Ishikawa (cell line): ENCODE results near the gene CPA3.

Source experiments
- CEBPB ChIP-seq: IDR thresholded peaks from 2 replicates; pipeline ENCODE4 v1.6.1; 2012
- EGR1 ChIP-seq: IDR thresholded peaks from 2 replicates; pipeline ENCODE4 v1.6.1; 2012
- EP300 ChIP-seq: IDR thresholded peaks from 2 replicates; pipeline ENCODE4 v1.6.1; 2012; ENCODE audit warnings: borderline replicate concordance
- FOXM1 ChIP-seq: IDR thresholded peaks from 2 replicates; pipeline ENCODE4 v1.6.1; 2012; ENCODE audit warnings: low read depth, borderline replicate concordance
- RAD21 ChIP-seq: IDR thresholded peaks from 2 replicates; pipeline ENCODE4 v1.6.1; 2012; ENCODE audit warnings: low read depth
- REST ChIP-seq: IDR thresholded peaks from 2 replicates; pipeline ENCODE4 v1.6.1; 2012; ENCODE audit warnings: low read depth, mild to moderate bottlenecking
- TAF1 ChIP-seq: IDR thresholded peaks from 2 replicates; pipeline ENCODE4 v1.6.1; 2012; ENCODE audit warnings: low read depth, mild to moderate bottlenecking
- YY1 ChIP-seq: IDR thresholded peaks from 2 replicates; pipeline ENCODE4 v1.6.1; 2012; ENCODE audit warnings: low read depth
- TF ChIP-seq, protein P1 (sequence below): IDR thresholded peaks from 2 replicates; pipeline ENCODE4 v1.6.1; 2012
- TF ChIP-seq, protein P2 (sequence below): IDR thresholded peaks from 2 replicates; pipeline ENCODE4 v1.6.1; 2012

GRCh38 chr3:148940983-148941382 is 75.9 kb downstream of the CPA3 start:
- no peak for TF ChIP-seq RAD21
- no peak for TF ChIP-seq TAF1
- no peak for TF ChIP-seq EP300
- TF ChIP-seq, protein P1, sequence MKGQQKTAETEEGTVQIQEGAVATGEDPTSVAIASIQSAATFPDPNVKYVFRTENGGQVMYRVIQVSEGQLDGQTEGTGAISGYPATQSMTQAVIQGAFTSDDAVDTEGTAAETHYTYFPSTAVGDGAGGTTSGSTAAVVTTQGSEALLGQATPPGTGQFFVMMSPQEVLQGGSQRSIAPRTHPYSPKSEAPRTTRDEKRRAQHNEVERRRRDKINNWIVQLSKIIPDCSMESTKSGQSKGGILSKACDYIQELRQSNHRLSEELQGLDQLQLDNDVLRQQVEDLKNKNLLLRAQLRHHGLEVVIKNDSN = no peak
- TF ChIP-seq CEBPB = no peak
- TF ChIP-seq REST = peak; percentile 63
- TF ChIP-seq YY1 = no peak
- TF ChIP-seq, protein P2, sequence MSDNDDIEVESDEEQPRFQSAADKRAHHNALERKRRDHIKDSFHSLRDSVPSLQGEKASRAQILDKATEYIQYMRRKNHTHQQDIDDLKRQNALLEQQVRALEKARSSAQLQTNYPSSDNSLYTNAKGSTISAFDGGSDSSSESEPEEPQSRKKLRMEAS = no peak
- TF ChIP-seq EGR1 = no peak
- no peak for TF ChIP-seq FOXM1
